Stimulated activated CD4-positive, alpha-beta T cell treated with anti-CD3 and anti-CD28 coated beads, TNF-alpha, amount 100 ng/mL, for 24 hours (primary cell): ENCODE measurements around the gene CHML.

Source experiments
- DNase-seq, 3 experiments: peaks; one replicate each; pipeline ENCODE4 v3.0.0-alpha.2; 2020; ENCODE audit warnings: low read depth in 3 of 3

The CHML gene

DNA sequence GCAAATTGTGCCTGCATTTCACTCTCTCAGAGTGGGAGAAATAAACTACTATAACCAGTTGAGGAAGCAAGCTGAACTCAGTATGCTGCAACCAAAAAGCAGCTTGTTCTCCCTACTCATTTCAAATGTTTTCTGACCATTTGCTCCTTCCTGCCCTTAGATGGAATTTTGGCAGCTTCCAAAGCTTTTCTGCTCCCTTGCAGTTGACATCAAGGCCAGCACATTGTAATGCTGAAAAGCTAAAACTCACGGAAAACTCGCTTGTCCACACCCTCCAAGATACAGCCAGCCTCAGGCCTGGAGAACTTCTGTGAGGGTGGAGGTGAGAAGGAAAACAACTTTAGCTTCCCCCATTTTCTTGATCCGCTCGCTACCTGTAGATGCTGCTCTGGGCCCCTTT is 5.0 kb upstream of the CHML start:
- no peak for DNase-seq

- no peak for DNase-seq
Observed at GRCh38 chr1:241644259-241644658, 4.1 kb upstream of the CHML start.

GRCh38 chr1:241642593-241642944 is 2.4 kb upstream of the CHML start:
- DNase-seq = no peak

GRCh38 chr1:241641773-241642592 is 1.8 kb upstream of the CHML start:
- DNase-seq = no peak

- no peak for DNase-seq
Observed at GRCh38 chr1:241640867-241641622, 876 bp upstream of the CHML start.

GRCh38 chr1:241639623-241640148 is 483 bp downstream of the CHML start:
- peak in 2 of 3 experiments; percentile 14 to 27 for DNase-seq

DNA sequence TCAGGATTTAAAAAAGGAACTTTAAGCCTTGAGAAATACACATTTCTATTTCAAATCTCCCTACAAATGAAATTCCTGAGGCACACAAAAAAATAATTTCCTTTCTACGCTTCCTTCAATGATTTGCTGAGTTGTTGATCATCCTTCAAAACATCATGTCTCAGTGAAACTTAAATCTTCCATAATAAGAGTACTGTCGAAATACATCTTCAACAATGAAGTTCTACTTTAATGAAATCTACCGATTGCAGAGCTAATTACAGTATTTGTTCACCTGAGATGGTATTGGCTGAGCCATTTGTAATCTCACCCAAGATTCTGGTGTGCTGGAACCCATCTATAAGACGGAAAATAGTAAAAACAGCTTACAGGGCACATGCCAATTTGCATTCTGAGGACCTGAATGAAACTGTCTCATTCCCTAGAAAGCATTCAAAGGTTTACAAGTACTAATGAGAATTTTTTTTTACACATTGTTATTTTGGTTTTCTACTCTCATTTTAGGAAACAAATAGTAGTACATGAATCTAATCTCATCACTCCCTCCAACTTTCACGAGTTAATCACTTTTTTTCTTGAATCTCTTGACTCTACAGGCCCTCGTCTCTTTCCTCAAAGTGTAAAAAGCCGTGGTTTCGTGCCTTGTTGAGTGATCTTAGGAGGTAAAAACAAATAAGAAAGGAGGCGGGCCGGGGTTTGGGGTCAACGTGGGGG is 1.1 kb downstream of the CHML start:
- DNase-seq = no peak

DNA sequence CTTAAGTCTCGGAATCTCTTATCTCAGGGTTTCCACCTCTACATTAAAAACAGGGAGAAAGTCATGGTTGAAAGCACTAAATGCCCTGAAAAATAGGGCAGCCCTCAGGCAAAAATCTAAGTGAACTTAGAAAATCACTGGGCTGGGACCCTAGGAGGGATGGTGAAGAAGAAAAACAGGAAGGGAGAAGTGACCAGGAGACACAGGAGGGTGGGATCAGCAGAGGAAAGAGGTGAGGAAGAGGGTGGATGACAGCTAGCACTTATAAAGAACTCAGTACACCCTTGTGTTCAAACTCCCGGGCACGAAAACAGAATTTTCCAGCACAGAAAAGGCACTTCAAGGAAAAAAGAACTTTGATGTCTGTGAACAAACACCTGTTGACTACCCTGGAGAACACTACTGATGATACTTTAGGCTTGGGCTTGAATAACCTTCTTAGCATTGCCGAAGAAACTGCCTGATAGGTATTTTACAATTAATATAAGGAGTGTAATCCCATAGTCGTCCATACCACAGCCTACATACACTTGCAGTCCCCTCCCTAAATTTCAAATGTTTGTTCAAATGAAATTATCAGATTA is 2.0 kb downstream of the CHML start:
- no peak for DNase-seq

DNA sequence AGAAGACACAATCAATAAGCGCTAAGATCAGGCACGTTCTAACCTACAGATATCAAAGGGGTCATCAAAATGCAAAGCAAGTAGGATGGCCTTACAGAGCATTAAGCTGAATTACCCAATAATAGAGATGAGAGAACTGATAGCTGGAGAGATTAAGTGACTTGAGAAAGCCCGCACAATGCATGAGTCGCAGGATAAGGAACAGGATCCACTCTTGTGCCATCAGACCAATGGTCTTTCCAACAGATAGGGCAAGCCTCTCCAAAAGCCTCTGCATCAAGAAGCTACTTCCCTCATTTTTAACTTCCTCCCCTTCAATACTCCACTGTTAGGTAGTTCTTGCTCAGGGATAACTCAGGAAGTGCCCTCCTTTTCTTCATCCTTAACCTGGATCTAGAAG is 2.6 kb downstream of the CHML start:
- DNase-seq = no peak

DNA sequence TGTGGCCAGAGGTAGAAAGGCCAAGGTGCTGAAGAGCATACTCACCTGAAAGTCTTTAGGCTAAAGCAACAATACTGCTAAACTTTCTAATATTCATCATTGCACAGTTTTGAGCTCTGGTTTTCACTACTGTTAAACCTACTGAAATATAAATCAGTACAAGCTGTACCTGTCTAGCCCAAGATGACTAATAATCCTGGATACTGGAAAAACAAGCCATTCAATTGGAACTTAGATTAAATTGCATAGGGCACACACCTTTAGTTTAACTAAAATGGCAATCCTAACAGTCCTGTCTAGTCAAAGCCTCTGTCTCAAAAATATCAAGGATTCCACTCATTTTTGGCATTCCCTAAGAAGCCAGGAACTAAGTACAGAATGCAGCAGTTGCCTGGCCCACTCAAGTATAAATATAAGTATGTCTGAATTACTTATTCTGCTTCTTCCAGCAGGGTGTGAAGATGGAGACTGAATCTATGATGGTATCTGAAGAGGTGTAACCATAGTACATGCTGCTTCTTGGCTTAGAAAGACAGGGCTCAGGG is 3.1 kb downstream of the CHML start:
- DNase-seq = no peak

- DNase-seq = no peak
Observed at GRCh38 chr1:241636291-241636690, 3.9 kb downstream of the CHML start.

GRCh38 chr1:241635556-241636152 is 4.5 kb downstream of the CHML start:
- no peak for DNase-seq

DNA sequence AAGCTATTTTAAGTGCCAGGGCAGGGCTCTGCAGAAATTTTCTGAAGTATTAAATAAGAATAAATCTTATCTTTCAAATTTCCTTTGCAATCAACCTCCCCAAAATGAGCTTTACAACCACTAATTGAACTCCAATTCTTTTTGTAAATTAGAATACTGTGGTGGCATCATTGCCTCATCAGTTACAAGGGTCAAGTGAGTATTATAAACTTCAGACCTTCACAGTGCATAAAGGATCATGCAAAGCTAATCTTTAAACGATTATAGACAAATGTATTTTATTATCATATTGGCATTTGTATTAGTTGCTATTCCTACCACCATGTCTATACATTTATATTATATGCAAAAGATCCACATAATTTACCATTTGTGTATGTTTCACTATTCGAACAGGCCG is 7.2 kb downstream of the CHML start:
- no peak for DNase-seq

- no peak for DNase-seq
Observed at GRCh38 chr1:241631674-241632073, 8.5 kb downstream of the CHML start.

DNA sequence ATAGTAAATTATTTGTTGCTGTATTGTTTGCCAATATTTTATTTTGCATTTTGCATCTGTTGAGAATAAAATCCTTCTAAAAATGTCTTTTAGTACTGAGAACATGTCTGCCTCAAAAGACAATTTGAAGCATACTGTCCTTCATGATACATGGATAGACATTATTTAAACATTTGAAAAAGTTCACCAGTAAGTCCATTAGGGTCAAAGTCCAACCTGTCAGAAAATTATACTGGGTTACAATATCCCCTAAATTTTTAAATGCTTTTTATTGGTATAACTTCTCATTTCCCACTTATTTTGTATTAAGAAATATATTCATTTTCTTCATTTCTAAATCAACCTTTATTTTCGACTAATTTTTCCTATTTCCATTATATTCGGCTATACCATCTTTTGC is 9.3 kb downstream of the CHML start:
- DNase-seq = no peak

DNA sequence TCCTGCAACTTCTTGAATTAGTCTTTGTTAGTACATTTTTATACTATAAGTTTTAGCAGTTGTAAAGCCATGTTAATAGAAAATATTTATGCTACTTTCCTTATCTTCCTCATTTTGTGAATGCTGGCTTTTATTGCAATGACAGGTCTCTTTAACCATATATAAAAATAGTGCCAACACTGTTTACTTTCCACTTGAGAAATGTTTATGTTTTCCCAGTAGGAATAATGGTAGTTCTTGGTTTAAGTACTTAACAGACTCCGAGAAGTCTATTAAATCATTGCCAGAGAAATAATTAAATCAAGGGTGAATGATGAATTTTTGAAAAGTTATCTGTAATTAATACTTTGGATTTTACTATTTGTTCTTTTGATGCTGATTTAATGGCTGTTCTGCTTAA is 9.7 kb downstream of the CHML start:
- DNase-seq = no peak

GRCh38 chr1:241630005-241630404 is 10.2 kb downstream of the CHML start:
- DNase-seq = no peak

DNA sequence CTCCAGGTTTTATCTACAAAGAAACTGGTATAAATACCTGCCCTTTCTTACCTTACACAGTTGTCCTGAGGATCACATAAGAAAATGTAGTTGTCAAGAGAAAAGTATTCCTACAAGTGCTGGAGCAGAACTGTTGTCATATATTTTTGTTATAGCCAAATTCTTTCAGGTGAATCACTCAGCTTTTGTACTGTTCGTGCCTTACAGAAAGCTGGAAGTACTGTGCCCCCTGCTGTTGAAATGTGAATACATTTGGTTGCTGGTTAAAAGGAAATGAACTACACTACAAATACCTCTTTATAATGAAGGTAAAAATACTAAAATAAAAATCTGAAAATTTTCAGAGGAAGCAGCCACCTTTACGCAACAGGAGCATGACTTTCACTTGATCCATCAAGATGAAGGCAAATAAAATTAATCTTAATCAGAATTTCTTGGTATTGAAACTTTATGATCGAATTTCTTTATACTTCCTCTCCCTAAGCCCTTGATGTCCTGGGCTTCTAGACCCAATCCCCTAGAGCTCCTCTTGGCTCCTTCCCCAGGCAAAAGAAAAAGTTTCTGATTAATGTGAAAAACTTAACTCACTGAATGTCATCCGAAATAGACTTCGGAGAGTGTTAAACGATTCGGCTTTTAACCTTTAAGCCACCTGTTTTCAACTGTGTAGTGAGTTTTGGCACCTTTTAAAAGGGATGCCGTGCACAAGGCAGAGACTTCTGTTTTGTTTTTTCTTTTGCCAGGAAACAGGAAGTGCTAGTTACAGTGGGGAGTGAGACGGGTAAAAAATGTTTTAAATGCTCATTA is 12.5 kb downstream of the CHML start:
- DNase-seq = peak in 1 of 3 experiments; percentile 33

DNA sequence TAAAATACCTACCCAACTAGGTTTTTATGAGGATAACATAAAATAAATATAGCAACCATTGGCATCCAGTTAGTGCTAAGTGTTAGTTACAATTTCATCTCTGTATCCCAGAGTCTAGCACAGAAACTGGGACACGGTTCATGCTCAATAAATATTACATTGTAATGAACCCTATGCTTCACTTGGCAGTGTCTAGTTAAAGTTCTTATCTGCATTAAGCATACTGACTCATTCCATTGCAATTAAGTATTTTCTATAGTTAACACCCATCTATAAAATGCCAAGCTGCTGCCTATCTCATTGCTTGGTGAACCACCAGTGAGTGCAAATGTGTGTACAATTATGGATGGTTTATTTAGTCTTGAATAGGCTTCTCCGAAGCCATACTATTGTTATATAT is 15.2 kb downstream of the CHML start:
- no peak for DNase-seq

DNA sequence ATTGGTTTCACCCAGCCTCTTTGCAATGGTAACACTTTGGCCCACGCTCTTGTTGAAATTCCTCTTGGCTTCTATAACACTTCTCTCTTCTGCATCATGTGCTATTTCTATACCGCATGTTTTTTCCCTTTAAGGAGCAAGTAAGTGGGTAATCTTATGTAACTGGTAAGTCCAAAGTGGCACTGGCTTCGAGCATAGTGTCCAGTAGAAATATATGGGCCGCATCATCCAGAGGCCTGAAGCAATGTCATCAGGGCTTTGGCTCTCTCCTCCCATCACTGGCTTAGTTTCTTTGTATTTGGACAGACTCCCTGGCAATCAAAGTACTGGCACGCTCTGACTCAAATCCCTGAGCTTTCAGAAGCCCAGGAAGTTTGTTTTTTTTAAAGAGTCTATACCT is 17.5 kb downstream of the CHML start:
- no peak for DNase-seq

DNA sequence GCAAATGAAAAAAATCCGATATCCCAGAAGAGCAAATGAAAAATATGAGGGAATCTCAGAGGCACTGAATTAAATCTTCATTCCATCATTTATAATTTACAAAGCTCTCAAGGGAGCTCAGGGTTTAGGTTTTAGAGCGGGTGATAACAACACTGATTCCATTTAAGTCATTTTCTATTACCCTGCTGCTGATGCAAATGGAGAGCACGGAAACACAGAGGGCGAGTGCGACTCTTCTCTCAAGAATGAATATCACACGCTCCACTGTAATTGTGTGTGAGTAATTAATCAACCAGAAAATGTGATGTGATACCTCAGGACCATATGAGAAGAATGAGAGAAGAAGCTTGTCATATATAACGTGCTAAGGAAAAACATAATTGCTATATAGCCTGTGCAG is 22.7 kb downstream of the CHML start:
- no peak for DNase-seq
